K562 (cell line): ENCODE measurements around the gene LINGO3. TPM values are rescaled to one million over a fixed set of nuclear protein-coding genes. Genes with fewer than 3 reads are reported as not detected.
A peak's percentile ranks its signal among the peaks of the same experiment; 100 is the strongest.

Source experiments
- E2F3 ChIP-seq: fragments of 250-450 bp; sonication (Bioruptor Pico); IDR thresholded peaks from 2 replicates; pipeline ENCODE4 v1.4.0; 2020; ENCODE audit warnings: mild to moderate bottlenecking
- EP400 ChIP-seq: fragments of 450-650 bp; IDR thresholded peaks from 2 replicates; pipeline ENCODE4 v1.6.1; 2017; ENCODE audit warnings: antibody characterized with exemption, mild to moderate bottlenecking, moderate library complexity
- TCF3 ChIP-seq: sonication (generic); formaldehyde crosslinking; IDR thresholded peaks from 2 replicates; pipeline ENCODE4 v1.4.0; 2020; ENCODE audit warnings: mild to moderate bottlenecking, missing genetic modification reagents
- ZNF143 ChIP-seq: sonication (generic); formaldehyde crosslinking; IDR thresholded peaks from 2 replicates; pipeline ENCODE4 v1.9.0; 2022; ENCODE audit warnings: mild to moderate bottlenecking, missing genetic modification reagents
- ZNF318 ChIP-seq, 2 experiments: fragments of 450-650 bp; IDR thresholded peaks; 2 replicates each; pipeline ENCODE4 v1.6.1; 2016; ENCODE audit warnings: mild to moderate bottlenecking in 2 of 2, borderline replicate concordance in 1 of 2, low read depth in 1 of 2, moderate library complexity in 1 of 2
- polyA plus RNA-seq, 8 experiments: library from polyadenylated mRNA; depleted of rRNA in 4 of 8; stranded (reverse) in 5 of 8; unstranded in 3 of 8; fragments of >200 nt; fragmentation: Nextera tagmentation in 2 of 8; fragmentation: Illumina TruSeq in 1 of 8; extraction: Ambion mirVana in 2 of 8; extraction: Trizol in 1 of 8; gene quantifications; 2 replicates each; pipeline versions ENCODE4 v1.2.1 to v1.2.3, GENCODE V29; 2011 to 2014; ENCODE audit warnings: inconsistent platforms in 1 of 8, missing spikeins in 1 of 8
- total RNA-seq, 7 experiments: library from RNA; depleted of rRNA in 6 of 7; stranded (reverse); fragments of >200 nt in 6 of 7; fragmentation: Illumina TruSeq in 2 of 7; extraction: Trizol in 2 of 7; gene quantifications; 2 replicates each; pipeline versions ENCODE4 v1.2.1 to v1.2.3, GENCODE V29; 2011 to 2021; ENCODE audit warnings: low replicate concordance in 1 of 7
- TF ChIP-seq, protein P1 (sequence below): fragments of 250-450 bp; sonication (Bioruptor Pico); IDR thresholded peaks from 2 replicates; pipeline ENCODE4 v1.4.0; 2020; ENCODE audit warnings: mild to moderate bottlenecking, moderate library complexity, borderline replicate concordance
- TF ChIP-seq, protein P2 (sequence below): IDR thresholded peaks from 2 replicates; pipeline ENCODE4 v1.6.1; 2011; ENCODE audit not compliant: insufficient read length; ENCODE audit errors: extremely low read depth
- TF ChIP-seq, protein P3 (sequence below): fragments of 450-650 bp; formaldehyde crosslinking; conservative IDR thresholded peaks from 2 replicates; pipeline ENCODE4 v1.4.0; 2022; ENCODE audit warnings: mild to moderate bottlenecking, missing genetic modification characterization

LINGO3 gene
- total and polyA plus RNA-seq, 9 of the 15 experiments (the other 6 are each of a cell fraction or from before 2014, with no cell fraction given) = 0.03 to 0.05 (median 0.03) TPM; not detected in 6

GRCh38 chr19:2266183-2266993, 41.6 kb downstream of the LINGO3 start (continued):
- no peak for TF ChIP-seq ZNF318 (IDR thresholded peaks at IDR 0.05; ENCODE audit: borderline replicate concordance in 1 of 2, low read depth in 1 of 2)
- TF ChIP-seq, protein P1, sequence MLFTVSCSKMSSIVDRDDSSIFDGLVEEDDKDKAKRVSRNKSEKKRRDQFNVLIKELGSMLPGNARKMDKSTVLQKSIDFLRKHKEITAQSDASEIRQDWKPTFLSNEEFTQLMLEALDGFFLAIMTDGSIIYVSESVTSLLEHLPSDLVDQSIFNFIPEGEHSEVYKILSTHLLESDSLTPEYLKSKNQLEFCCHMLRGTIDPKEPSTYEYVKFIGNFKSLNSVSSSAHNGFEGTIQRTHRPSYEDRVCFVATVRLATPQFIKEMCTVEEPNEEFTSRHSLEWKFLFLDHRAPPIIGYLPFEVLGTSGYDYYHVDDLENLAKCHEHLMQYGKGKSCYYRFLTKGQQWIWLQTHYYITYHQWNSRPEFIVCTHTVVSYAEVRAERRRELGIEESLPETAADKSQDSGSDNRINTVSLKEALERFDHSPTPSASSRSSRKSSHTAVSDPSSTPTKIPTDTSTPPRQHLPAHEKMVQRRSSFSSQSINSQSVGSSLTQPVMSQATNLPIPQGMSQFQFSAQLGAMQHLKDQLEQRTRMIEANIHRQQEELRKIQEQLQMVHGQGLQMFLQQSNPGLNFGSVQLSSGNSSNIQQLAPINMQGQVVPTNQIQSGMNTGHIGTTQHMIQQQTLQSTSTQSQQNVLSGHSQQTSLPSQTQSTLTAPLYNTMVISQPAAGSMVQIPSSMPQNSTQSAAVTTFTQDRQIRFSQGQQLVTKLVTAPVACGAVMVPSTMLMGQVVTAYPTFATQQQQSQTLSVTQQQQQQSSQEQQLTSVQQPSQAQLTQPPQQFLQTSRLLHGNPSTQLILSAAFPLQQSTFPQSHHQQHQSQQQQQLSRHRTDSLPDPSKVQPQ (CRISPR knock-in tag) = no peak
- TF ChIP-seq TCF3 (CRISPR knock-in tag) = peak; percentile 31
- TF ChIP-seq, protein P2, sequence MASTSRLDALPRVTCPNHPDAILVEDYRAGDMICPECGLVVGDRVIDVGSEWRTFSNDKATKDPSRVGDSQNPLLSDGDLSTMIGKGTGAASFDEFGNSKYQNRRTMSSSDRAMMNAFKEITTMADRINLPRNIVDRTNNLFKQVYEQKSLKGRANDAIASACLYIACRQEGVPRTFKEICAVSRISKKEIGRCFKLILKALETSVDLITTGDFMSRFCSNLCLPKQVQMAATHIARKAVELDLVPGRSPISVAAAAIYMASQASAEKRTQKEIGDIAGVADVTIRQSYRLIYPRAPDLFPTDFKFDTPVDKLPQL = no peak
- TF ChIP-seq, protein P3, sequence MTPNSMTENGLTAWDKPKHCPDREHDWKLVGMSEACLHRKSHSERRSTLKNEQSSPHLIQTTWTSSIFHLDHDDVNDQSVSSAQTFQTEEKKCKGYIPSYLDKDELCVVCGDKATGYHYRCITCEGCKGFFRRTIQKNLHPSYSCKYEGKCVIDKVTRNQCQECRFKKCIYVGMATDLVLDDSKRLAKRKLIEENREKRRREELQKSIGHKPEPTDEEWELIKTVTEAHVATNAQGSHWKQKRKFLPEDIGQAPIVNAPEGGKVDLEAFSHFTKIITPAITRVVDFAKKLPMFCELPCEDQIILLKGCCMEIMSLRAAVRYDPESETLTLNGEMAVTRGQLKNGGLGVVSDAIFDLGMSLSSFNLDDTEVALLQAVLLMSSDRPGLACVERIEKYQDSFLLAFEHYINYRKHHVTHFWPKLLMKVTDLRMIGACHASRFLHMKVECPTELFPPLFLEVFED (CRISPR knock-in tag) = no peak
- TF ChIP-seq EP400 = peak; percentile 84
- no peak for TF ChIP-seq ZNF143 (CRISPR knock-in tag)
- no peak for TF ChIP-seq E2F3 (CRISPR knock-in tag)
